Psoas muscle (tissue), 8 donors: ENCODE data around the gene PCBP3. TPM values are rescaled to one million over a fixed set of nuclear protein-coding genes. Genes with fewer than 3 reads are reported as not detected.
"Not testable (repeated sequence)": the region's sequence is repeated elsewhere in the genome, so short reads cannot be mapped to it uniquely, and the experiment has no call there.

ENCODE experiments used
- ATAC-seq, 4 donors: fragments of 200-7000 bp; cut with Tn5 transposase; one replicate each; pipeline ENCODE4 v1.9.1; 2020; ENCODE audit warnings: moderate library complexity in 3 of 4, mild to moderate bottlenecking in 2 of 4
- DNase-seq, 2 donors: peaks; one replicate each; pipeline ENCODE4 v3.0.0-alpha.2; 2020
- H3K27ac ChIP-seq: fragments of 200-600 bp; one replicate; pipeline ENCODE4 v1.8.0; 2022
- H3K27me3 ChIP-seq, 3 donors: fragments of 200-600 bp in 1 of 3; one replicate each; pipeline versions ENCODE4 v1.6.1 to v1.8.0; 2013 to 2022; ENCODE audit warnings: low read length in 2 of 3, mild to moderate bottlenecking in 2 of 3, moderate library complexity in 1 of 3; ENCODE audit not compliant: insufficient read depth in 3 of 3
- H3K36me3 ChIP-seq, 2 donors: fragments of 200-600 bp in 1 of 2; one replicate each; pipeline versions ENCODE4 v1.6.1 to v1.8.0; 2013 to 2022; ENCODE audit warnings: low read depth in 1 of 2, mild to moderate bottlenecking in 1 of 2, moderate library complexity in 1 of 2; ENCODE audit not compliant: insufficient read depth in 1 of 2
- H3K4me1 ChIP-seq: fragments of 200-600 bp; one replicate; pipeline ENCODE4 v1.8.0; 2022
- H3K4me3 ChIP-seq: fragments of 200-600 bp; one replicate; pipeline ENCODE4 v1.8.0; 2022; ENCODE audit warnings: mild to moderate bottlenecking
- H3K9me3 ChIP-seq: fragments of 200-600 bp; one replicate; pipeline ENCODE4 v1.8.0; 2022
- CTCF ChIP-seq: fragments of 200-600 bp; IDR thresholded peaks from one replicate; pipeline ENCODE4 v1.8.0; 2022; ENCODE audit warnings: antibody characterized with exemption
- WGBS, 3 donors: extraction: QIAGEN DNeasy Blood & Tissue Kit; methylation state at CpG; one replicate each; pipeline versions ENCODE4 v1.1.6 to v1.1.7; 2013; 5-methylcytosine and 5-hydroxymethylcytosine counted together
- intact Hi-C, 2 donors: fragments of 100-400 bp; cut with DNase I; formaldehyde crosslinking; loops; one replicate each; pipeline versions ENCODE4 v1.11.0 to v1.14.2; 2022
- polyA plus RNA-seq, 3 donors: library from polyadenylated mRNA; stranded (reverse); fragments of 200-250 nt; gene quantifications; one replicate each; pipeline ENCODE4 v1.2.3, GENCODE V29; 2013
- total RNA-seq, 4 donors: library from RNA; stranded (reverse); fragmentation: NEBNext Ultra II Directional in 2 of 4; extraction: Animal tissue kit (Norgen Biotek cat#: 25700) in 2 of 4; gene quantifications; one replicate each; pipeline versions ENCODE4 v1.2.1 to v1.2.4, GENCODE V29; 2021 to 2023
- donor health status: healthy with polysubstance abuse.
- donor health status: DM: no; HTN: no; CAD: no; lungs with moderate emphysema.
- donor health status: Bipolar disorder and iron deficiency.
- donor health status: healthy.
- donor health status: DM: yes; HTN: yes; CAD: no.
- donor health status: DM: no; HTN: no; CAD: no.
- donor health status: DM: no; HTN: no; CAD: no.
- donor health status: DM: yes; HTN: yes; CAD: no.

Gene PCBP3
- total and polyA plus RNA-seq, 7 donors = 0.10 to 0.91 (median 0.33) TPM; not detected in 1

DNA sequence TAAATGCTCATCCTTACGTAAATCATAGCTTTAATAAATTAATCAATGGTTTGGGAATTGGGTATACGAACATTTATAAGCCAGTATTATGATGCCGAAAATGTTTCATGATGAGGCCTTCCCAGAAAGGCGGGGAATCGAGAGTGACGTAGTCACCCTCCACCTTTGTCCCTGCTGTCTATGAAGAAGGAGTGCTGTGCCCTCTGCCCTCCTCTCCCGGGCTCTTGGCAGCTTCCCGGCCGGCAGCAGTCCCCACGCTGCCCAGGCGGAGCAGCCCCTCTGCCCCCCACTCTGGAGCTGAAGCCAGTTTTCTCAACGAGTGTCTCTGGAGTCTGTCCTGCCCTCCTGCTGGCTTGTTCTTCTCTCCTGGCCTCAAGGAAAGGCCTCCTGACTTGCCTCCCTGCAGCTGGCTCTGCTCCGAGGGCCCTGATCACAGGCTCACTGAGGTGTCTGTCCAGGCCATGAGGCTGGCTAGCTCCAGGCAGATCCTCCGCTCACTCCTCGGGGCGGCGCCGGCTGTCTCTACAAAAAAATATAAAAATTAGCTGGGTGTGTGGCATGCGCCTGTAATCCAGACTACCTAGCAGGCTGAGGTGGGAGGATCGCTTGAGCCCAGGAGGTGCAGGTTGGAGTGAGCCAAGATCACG lies 187.3 kb downstream of the PCBP3 start:
- peaks cover 0 to 16% (median 6%) of the 10 kb centered on the region in 3 donors for H3K27me3 ChIP-seq

GRCh38 chr21:45831991-45832740 lies 188.6 kb downstream of the PCBP3 start:
- no peak overlapping the region for H3K27ac ChIP-seq
- H3K27me3 ChIP-seq = peaks cover 0 to 16% (median 6%) of the 10 kb centered on the region in 3 donors
- intact Hi-C loops = no loop called here
- H3K9me3 ChIP-seq = no peaks in the 10 kb centered on the region
- WGBS, 3 donors = 46 to 48% (median 47%) methylated on average over 14 of the region's 14 CpGs
- no peak for DNase-seq
- peak in 2 of 4 donors; percentile 39 to 64 for ATAC-seq
- H3K4me1 ChIP-seq = no peaks in the 10 kb centered on the region
- no peak for TF ChIP-seq CTCF
- H3K4me3 ChIP-seq = no peak overlapping the region
- H3K36me3 ChIP-seq = no peaks in the 10 kb centered on the region

More for the DNA sequence above, 187.3 kb downstream of the PCBP3 start:
- no peaks in the 10 kb centered on the region for H3K9me3 ChIP-seq
- 81 to 87% (median 83%) methylated on average over 21 of the region's 21 CpGs for WGBS, 3 donors
- ATAC-seq = no peak
- H3K36me3 ChIP-seq = no peaks in the 10 kb centered on the region
- intact Hi-C loops = no loop called here
- H3K4me1 ChIP-seq = no peaks in the 10 kb centered on the region
- H3K27ac ChIP-seq = no peak overlapping the region
- no peak overlapping the region for H3K4me3 ChIP-seq
- no peak for DNase-seq
- TF ChIP-seq CTCF = no peak

GRCh38 chr21:45832741-45833235 lies 189.3 kb downstream of the PCBP3 start:
- intact Hi-C loops, ATAC-seq: not testable (repeated sequence)

GRCh38 chr21:45833414-45833813 lies 189.9 kb downstream of the PCBP3 start:
- intact Hi-C loops = no loop called here
- Histone ChIP-seq H3K4me1 (no peaks in the 10 kb centered on the region), H3K27me3 (peaks cover 0 to 16% (median 5%) of the 10 kb centered on the region in 3 donors), H3K9me3 (no peaks in the 10 kb centered on the region), H3K36me3 (no peaks in the 10 kb centered on the region), H3K4me3 (no peak overlapping the region), H3K27ac (no peak overlapping the region)
- ATAC-seq (no peak), DNase-seq (no peak)
- no peak for TF ChIP-seq CTCF
- 38 to 55% (median 43%) methylated on average over 6 of the region's 6 CpGs for WGBS, 3 donors

More at GRCh38 chr21:45832741-45833235, 189.3 kb downstream of the PCBP3 start:
- H3K9me3 ChIP-seq, H3K4me1 ChIP-seq, H3K4me3 ChIP-seq, DNase-seq, H3K27ac ChIP-seq, H3K36me3 ChIP-seq: not testable (repeated sequence)
- WGBS, 3 donors = 75 to 82% (median 76%) methylated on average over 12 of the region's 12 CpGs
- peaks cover 0 to 16% (median 6%) of the 10 kb centered on the region in 3 donors for H3K27me3 ChIP-seq

DNA sequence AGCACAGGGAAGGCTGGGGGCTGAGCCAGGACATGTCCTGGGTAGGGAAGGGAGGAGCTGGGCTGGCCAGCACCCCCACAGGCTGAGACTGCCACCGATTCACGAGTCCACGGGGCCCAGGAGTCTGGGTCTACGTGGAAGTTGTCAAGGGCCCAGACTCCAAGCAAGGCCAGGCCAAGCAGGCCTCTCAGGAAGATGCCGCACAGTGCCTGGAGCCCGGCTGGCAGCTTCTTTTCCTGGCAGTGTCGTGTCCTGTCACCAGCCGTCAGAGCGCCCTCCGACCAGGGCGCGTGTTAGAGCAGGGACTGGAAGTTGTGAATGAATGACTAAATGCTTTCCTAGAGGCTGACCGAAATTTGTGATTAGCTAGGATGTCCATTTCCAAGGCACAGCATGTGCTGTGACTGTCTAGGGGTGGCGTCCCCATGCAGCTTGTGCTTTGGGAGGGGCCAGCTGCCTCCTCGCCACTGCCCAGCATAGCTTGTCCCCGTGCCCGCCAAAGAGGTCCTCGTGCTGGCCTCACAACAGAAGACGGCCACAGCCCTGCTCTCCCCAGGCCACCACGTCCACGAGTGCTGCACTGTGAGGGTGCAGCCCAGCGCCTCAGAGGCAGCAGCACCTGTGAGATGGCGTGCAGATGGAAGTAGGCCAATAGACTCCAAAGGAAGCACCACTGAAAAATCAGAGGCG lies 190.6 kb downstream of the PCBP3 start:
- no peak for TF ChIP-seq CTCF
- Histone ChIP-seq H3K9me3 (no peaks in the 10 kb centered on the region), H3K4me3 (no peak overlapping the region), H3K27ac (no peak overlapping the region), H3K4me1 (no peaks in the 10 kb centered on the region), H3K36me3 (no peaks in the 10 kb centered on the region), H3K27me3 (peaks cover 0 to 16% (median 5%) of the 10 kb centered on the region in 3 donors)
- intact Hi-C loops = no loop called here
- ATAC-seq (no peak), DNase-seq (no peak)
- 71 to 84% (median 73%) methylated on average over 24 of the region's 24 CpGs for WGBS, 3 donors
